ENCODE results near the gene SLC12A9.

The SLC12A9 gene

GRCh38 chr7:100886142-100886935 lies 33.8 kb downstream of the SLC12A9 start:
- DNase-seq = no peak

- no peak for DNase-seq
Measured at GRCh38 chr7:100886936-100887515, 34.5 kb downstream of the SLC12A9 start.

GRCh38 chr7:100887516-100888290 lies 35.2 kb downstream of the SLC12A9 start:
- peak; percentile 80 for DNase-seq

GRCh38 chr7:100888291-100888987 lies 35.9 kb downstream of the SLC12A9 start:
- DNase-seq = no peak

GRCh38 chr7:100888988-100889750 lies 36.7 kb downstream of the SLC12A9 start, which contains the start of gene UFSP1:
Gene UFSP1, minus strand, starts transcription at chr7:100889715. Its CDS starts 444 bp downstream, at chr7:100889271.
- peak in 1 of 2 donors; percentile 29 for DNase-seq

- no peak for DNase-seq
Measured at GRCh38 chr7:100890653-100891567, 38.4 kb downstream of the SLC12A9 start.

- DNase-seq = no peak
Measured at GRCh38 chr7:100891568-100892247, 39.2 kb downstream of the SLC12A9 start.

- no peak for DNase-seq
Measured at GRCh38 chr7:100892364-100893317, 40.1 kb downstream of the SLC12A9 start.

- DNase-seq = no peak
Measured at GRCh38 chr7:100893318-100893895, 40.9 kb downstream of the SLC12A9 start.

- DNase-seq = no peak
Measured at GRCh38 chr7:100893910-100894721, 41.6 kb downstream of the SLC12A9 start.

GRCh38 chr7:100894860-100895700 lies 42.6 kb downstream of the SLC12A9 start:
- no peak for DNase-seq

GRCh38 chr7:100895701-100895955 lies 43.1 kb downstream of the SLC12A9 start, which contains the start of gene ACHE:
Gene ACHE, minus strand, starts transcription at chr7:100895888. Its CDS starts 1,656 bp downstream, at chr7:100894232.
- no peak for DNase-seq

GRCh38 chr7:100895956-100896731 lies 43.6 kb downstream of the SLC12A9 start:
- peak in 1 of 2 donors; percentile 20 for DNase-seq

GRCh38 chr7:100896732-100897608 lies 44.5 kb downstream of the SLC12A9 start:
- peak in 1 of 2 donors; percentile 28 for DNase-seq
